ENCODE data around the gene INTS1. TPM values are rescaled to one million over a fixed set of nuclear protein-coding genes. Genes with fewer than 3 reads are reported as not detected.

INTS1 gene
- total and polyA plus RNA-seq, 10 of the 15 experiments (the other 5 are each of a cell fraction or from before 2014, with no cell fraction given): 0.52 to 89.0 (median 15.1) TPM

DNA sequence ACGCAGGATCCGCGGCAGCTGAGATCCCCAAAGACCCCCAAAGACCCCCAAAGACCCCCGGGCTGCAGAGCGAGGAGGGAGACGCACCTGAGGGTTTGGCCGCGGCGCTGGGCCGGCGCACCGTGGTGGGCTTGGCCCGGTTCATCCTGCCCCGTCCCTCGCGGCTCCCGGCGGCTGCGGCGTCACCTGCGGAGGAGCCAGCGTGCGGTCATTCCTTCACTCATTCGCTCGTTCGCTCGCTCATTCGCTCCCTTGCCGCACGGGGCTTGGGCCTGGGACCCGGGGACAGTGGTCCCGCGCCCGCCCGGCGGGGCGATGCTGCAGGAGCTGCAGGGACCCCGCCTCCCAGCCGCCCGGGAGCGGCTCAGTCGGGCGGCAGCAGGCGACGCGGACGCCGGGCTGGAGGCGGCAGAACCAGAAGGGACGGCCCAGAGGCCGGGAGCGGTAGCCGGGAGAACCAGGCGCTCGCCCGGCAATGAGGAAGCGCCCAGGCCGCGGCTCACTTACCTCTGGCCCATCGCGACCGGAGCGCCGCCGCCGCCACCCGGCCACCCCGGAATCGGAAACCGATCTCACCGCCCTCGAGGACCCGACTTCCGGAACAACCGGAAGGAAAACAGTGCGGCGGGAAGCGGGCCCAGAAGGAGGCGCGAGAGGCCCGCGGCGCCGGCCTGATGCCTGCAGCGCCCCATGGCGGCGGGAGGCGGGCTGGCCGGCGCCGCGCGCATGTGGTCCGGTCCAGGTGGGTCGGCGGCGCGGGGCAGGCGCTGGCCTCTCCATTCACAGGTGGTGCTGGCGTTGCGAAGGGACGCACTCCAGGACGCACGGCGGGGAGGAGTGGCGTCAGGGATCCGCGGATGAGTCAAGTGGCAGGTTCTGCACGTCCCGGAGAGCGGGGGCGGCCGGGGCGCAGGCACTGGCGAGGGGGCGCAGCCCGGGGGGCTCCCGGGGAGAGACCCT, at the start of gene INTS1 (continued):
- TF ChIP-seq, protein P1, sequence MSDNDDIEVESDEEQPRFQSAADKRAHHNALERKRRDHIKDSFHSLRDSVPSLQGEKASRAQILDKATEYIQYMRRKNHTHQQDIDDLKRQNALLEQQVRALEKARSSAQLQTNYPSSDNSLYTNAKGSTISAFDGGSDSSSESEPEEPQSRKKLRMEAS (IDR thresholded peaks at IDR 0.05; ENCODE audit: low read depth, low read length): no peak
- TF ChIP-seq POU2F2 (IDR thresholded peaks at IDR 0.05; ENCODE audit: borderline replicate concordance, low read depth, low read length) (0 out of 3 replicates have a peak, but pooled peaks have one; percentile 66), EED (IDR thresholded peaks at IDR 0.05; ENCODE audit: low read depth) (no peak), BRCA1 (IDR thresholded peaks at IDR 0.05; ENCODE audit: low read depth, low read length) (no peak), CHD4 (IDR thresholded peaks at IDR 0.05) (no peak), PKNOX1 (IDR thresholded peaks at IDR 0.05) (peak; percentile 52), KLF5 (IDR thresholded peaks at IDR 0.05; ENCODE audit: partially characterized antibody) (peak; percentile 81), CHD1 (IDR thresholded peaks at IDR 0.05; ENCODE audit: low read depth, low read length) (no peak), SP1 (IDR thresholded peaks at IDR 0.05; ENCODE audit: low read depth, low read length) (peak; percentile 34), IRF3 (IDR thresholded peaks at IDR 0.05) (no peak), BHLHE40 (IDR thresholded peaks at IDR 0.05; ENCODE audit: borderline replicate concordance in 1 of 2, low read depth in 2 of 2, low read length in 1 of 2) (peak; percentile 53 to 74), SPI1 (IDR thresholded peaks at IDR 0.05; ENCODE audit: borderline replicate concordance, insufficient read depth, low read depth, low read length) (0 out of 2 replicates have a peak, but pooled peaks have one; percentile 5), CHD2 (IDR thresholded peaks at IDR 0.05; ENCODE audit: borderline replicate concordance, low read depth, low read length) (peak; percentile 62; the same call in 1 of the 2 replicates), GATAD2B (conservative IDR thresholded peaks at IDR 0.05; ENCODE audit: low read depth) (peak; percentile 87), POLR2AphosphoS2 (IDR thresholded peaks at IDR 0.05; ENCODE audit: low read depth, low read length) (0 out of 2 replicates have a peak, but pooled peaks have one; percentile 28), RAD51 (IDR thresholded peaks at IDR 0.05) (no peak), POLR2A (IDR thresholded peaks at IDR 0.05; ENCODE audit: low read depth, low read length) (peak; percentile 91), NR2C1 (IDR thresholded peaks at IDR 0.05) (peak; percentile 100), CBX3 (IDR thresholded peaks at IDR 0.05; ENCODE audit: borderline replicate concordance, low read depth) (no peak), MLLT1 (IDR thresholded peaks at IDR 0.05) (no peak), MEF2B (IDR thresholded peaks at IDR 0.05; ENCODE audit: partially characterized antibody, poor library complexity, severe bottlenecking) (no peak), YBX1 (IDR thresholded peaks at IDR 0.05) (no peak)
- TF ChIP-seq, protein P2, sequence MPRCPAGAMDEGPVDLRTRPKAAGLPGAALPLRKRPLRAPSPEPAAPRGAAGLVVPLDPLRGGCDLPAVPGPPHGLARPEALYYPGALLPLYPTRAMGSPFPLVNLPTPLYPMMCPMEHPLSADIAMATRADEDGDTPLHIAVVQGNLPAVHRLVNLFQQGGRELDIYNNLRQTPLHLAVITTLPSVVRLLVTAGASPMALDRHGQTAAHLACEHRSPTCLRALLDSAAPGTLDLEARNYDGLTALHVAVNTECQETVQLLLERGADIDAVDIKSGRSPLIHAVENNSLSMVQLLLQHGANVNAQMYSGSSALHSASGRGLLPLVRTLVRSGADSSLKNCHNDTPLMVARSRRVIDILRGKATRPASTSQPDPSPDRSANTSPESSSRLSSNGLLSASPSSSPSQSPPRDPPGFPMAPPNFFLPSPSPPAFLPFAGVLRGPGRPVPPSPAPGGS (IDR thresholded peaks at IDR 0.05; ENCODE audit: borderline replicate concordance, insufficient read depth, low read depth, low read length, poor library complexity, severe bottlenecking): no peak

All from GM12878 (cell line).